H9 (cell line): ENCODE data around the gene EPN3. TPM values are rescaled to one million over a fixed set of nuclear protein-coding genes. Genes with fewer than 3 reads are reported as not detected.

Experiments used
- DNase-seq: peaks from one replicate; pipeline ENCODE4 v3.0.0-alpha.2; 2017
- H2AFZ ChIP-seq: one replicate; pipeline ENCODE4 v1.6.1; 2013; ENCODE audit warnings: mild to moderate bottlenecking, low read length, control low read depth, moderate library complexity
- H2AK5ac ChIP-seq: 2 replicates; pipeline ENCODE4 v1.6.1; 2013; ENCODE audit warnings: low read length, control low read depth, mixed read lengths; ENCODE audit not compliant: insufficient read length
- H2BK120ac ChIP-seq: one replicate; pipeline ENCODE4 v1.6.1; 2013; ENCODE audit warnings: low read depth, mild to moderate bottlenecking, low read length, control low read depth, inconsistent platforms; ENCODE audit not compliant: poor library complexity, severe bottlenecking
- H2BK12ac ChIP-seq: 2 replicates; pipeline ENCODE4 v1.6.1; 2013; ENCODE audit warnings: low read length, control low read depth, mixed read lengths, low read depth; ENCODE audit not compliant: insufficient read length
- H2BK15ac ChIP-seq: 2 replicates; pipeline ENCODE4 v1.6.1; 2013; ENCODE audit warnings: low read depth, low read length, control low read depth
- H2BK20ac ChIP-seq: one replicate; pipeline ENCODE4 v1.6.1; 2013; ENCODE audit warnings: low read depth, mild to moderate bottlenecking, low read length, control low read depth, inconsistent platforms; ENCODE audit not compliant: poor library complexity, severe bottlenecking
- H2BK5ac ChIP-seq: 2 replicates; pipeline ENCODE4 v1.6.1; 2013; ENCODE audit warnings: low read length, control low read depth, mixed read lengths; ENCODE audit not compliant: insufficient read length
- H3K14ac ChIP-seq: 2 replicates; pipeline ENCODE4 v1.6.1; 2013; ENCODE audit warnings: low read length, control low read depth; ENCODE audit not compliant: insufficient read depth
- H3K18ac ChIP-seq: 2 replicates; pipeline ENCODE4 v1.6.1; 2013; ENCODE audit warnings: low read depth, mild to moderate bottlenecking, mixed read lengths, low read length, control low read depth; ENCODE audit not compliant: insufficient read length
- H3K23ac ChIP-seq: 2 replicates; pipeline ENCODE4 v1.6.1; 2013; ENCODE audit warnings: low read length, control low read depth, mixed read lengths, low read depth; ENCODE audit not compliant: insufficient read length
- H3K23me2 ChIP-seq: 2 replicates; pipeline ENCODE4 v1.6.1; 2013; ENCODE audit warnings: low read depth, mild to moderate bottlenecking, mixed read lengths, low read length, control low read depth; ENCODE audit not compliant: insufficient read length, poor library complexity, severe bottlenecking
- H3K27ac ChIP-seq: 2 replicates; pipeline ENCODE4 v1.5.1; 2013; ENCODE audit warnings: low read length, control low read depth, mixed read lengths, low read depth; ENCODE audit not compliant: insufficient read length
- H3K27me3 ChIP-seq: 2 replicates; pipeline ENCODE4 v1.6.1; 2013; ENCODE audit warnings: low read length, control low read depth, inconsistent platforms; ENCODE audit not compliant: insufficient read depth
- H3K4ac ChIP-seq: 2 replicates; pipeline ENCODE4 v1.6.1; 2013; ENCODE audit warnings: low read depth, mild to moderate bottlenecking, control low read depth, inconsistent platforms, low read length, moderate library complexity
- H3K4me1 ChIP-seq: 2 replicates; pipeline ENCODE4 v1.6.1; 2013; ENCODE audit warnings: low read length, control low read depth, inconsistent platforms; ENCODE audit not compliant: insufficient read depth
- H3K4me2 ChIP-seq: 2 replicates; pipeline ENCODE4 v1.6.1; 2013; ENCODE audit warnings: low read length, control low read depth, mixed read lengths; ENCODE audit not compliant: insufficient read length, insufficient read depth
- H3K56ac ChIP-seq: 2 replicates; pipeline ENCODE4 v1.6.1; 2013; ENCODE audit warnings: low read depth, mild to moderate bottlenecking, mixed read lengths, low read length, control low read depth; ENCODE audit not compliant: insufficient read length
- H3K79me1 ChIP-seq: 2 replicates; pipeline ENCODE4 v1.6.1; 2013; ENCODE audit warnings: low read depth, mild to moderate bottlenecking, moderate library complexity, low read length, control low read depth, inconsistent platforms; ENCODE audit not compliant: insufficient read depth, poor library complexity, severe bottlenecking
- H3K79me2 ChIP-seq: 2 replicates; pipeline ENCODE4 v1.6.1; 2013; ENCODE audit warnings: low read length, control low read depth, inconsistent platforms; ENCODE audit not compliant: insufficient read depth
- H3K9ac ChIP-seq: 2 replicates; pipeline ENCODE4 v1.6.1; 2013; ENCODE audit warnings: low read length, control low read depth, mixed read lengths; ENCODE audit not compliant: insufficient read length; ENCODE audit errors: extremely low read depth
- H3K9me3 ChIP-seq: one replicate; pipeline ENCODE4 v1.6.1; 2013; ENCODE audit warnings: low read depth, low read length, inconsistent platforms; ENCODE audit not compliant: control insufficient read depth
- H3T11ph ChIP-seq: one replicate; pipeline ENCODE4 v1.6.1; 2013; ENCODE audit warnings: mild to moderate bottlenecking, low read length, control low read depth, inconsistent platforms
- H4K20me1 ChIP-seq: one replicate; pipeline ENCODE4 v1.6.1; 2013; ENCODE audit not compliant: control insufficient read depth, insufficient read length, insufficient read depth
- H4K5ac ChIP-seq: 2 replicates; pipeline ENCODE4 v1.6.1; 2013; ENCODE audit warnings: low read depth, mild to moderate bottlenecking, mixed read lengths, low read length, control low read depth; ENCODE audit not compliant: insufficient read length
- H4K8ac ChIP-seq: replicated peaks from 2 replicates; pipeline ENCODE4 v1.6.1; 2013; ENCODE audit warnings: low read length, control low read depth, mixed read lengths, low read depth; ENCODE audit not compliant: insufficient read length
- H4K91ac ChIP-seq: 2 replicates; pipeline ENCODE4 v1.6.1; 2013; ENCODE audit warnings: low read depth, mild to moderate bottlenecking, moderate library complexity, mixed read lengths, low read length, control low read depth; ENCODE audit not compliant: insufficient read length
- H3K27ac Mint-ChIP-seq, 3 experiments: 2 replicates in 2 of 3; 3 replicates in 1 of 3; pipeline ENCODE4 v1.8.0; 2020 to 2021; ENCODE audit warnings: mixed read lengths in 3 of 3, mild to moderate bottlenecking in 1 of 3, moderate library complexity in 1 of 3
- H3K27me3 Mint-ChIP-seq: 2 replicates; pipeline ENCODE4 v1.8.0; 2021; ENCODE audit warnings: low read depth, mild to moderate bottlenecking, moderate library complexity, mixed read lengths
- H3K36me3 Mint-ChIP-seq, 3 experiments: 2 replicates in 2 of 3; 3 replicates in 1 of 3; pipeline ENCODE4 v1.8.0; 2020 to 2021; ENCODE audit warnings: low read depth in 3 of 3, mixed read lengths in 3 of 3; ENCODE audit not compliant: insufficient read depth in 1 of 3
- H3K4me1 Mint-ChIP-seq, 2 experiments: 2 replicates each; pipeline ENCODE4 v1.8.0; 2020; ENCODE audit warnings: mixed read lengths in 2 of 2
- H3K4me3 Mint-ChIP-seq, 2 experiments: 2 replicates in 1 of 2; 3 replicates in 1 of 2; pipeline ENCODE4 v1.8.0; 2020 to 2021; ENCODE audit warnings: mild to moderate bottlenecking in 2 of 2, mixed read lengths in 2 of 2, moderate library complexity in 1 of 2
- H3K9me3 Mint-ChIP-seq, 2 experiments: 2 replicates in 1 of 2; 3 replicates in 1 of 2; pipeline ENCODE4 v1.8.0; 2020; ENCODE audit warnings: mild to moderate bottlenecking in 2 of 2, mixed read lengths in 2 of 2, moderate library complexity in 1 of 2
- CTCF ChIP-seq: fragments of 200-600 bp; sonication (generic); conservative IDR thresholded peaks from 3 replicates; pipeline ENCODE4 v1.8.0; 2021; ENCODE audit warnings: antibody characterized with exemption, mild to moderate bottlenecking
- WGBS: extraction: QIAGEN DNeasy Blood & Tissue Kit; methylation state at CpG from one replicate; pipeline ENCODE4 v1.1.7; 2013; ENCODE audit warnings: missing lambda C conversion rate, low lambda C conversion rate, mixed read lengths; ENCODE audit not compliant: insufficient read length; ENCODE audit errors: extremely low coverage; 5-methylcytosine and 5-hydroxymethylcytosine counted together
- total RNA-seq: library from RNA; stranded (reverse); gene quantifications from 2 replicates; pipeline ENCODE4 v1.2.1, GENCODE V29; 2021

EPN3 gene
- total RNA-seq, 1 experiment from 2014 or later, result 1.9 TPM

GRCh38 chr17:50529849-50530248, 2.7 kb upstream of the EPN3 start:
- no peaks in the 10 kb centered on the region; the same call in 1 of the 2 replicates for H3K27me3 ChIP-seq
- no peak overlapping the region for H2BK12ac ChIP-seq
- no peak overlapping the region for H4K8ac ChIP-seq
- H3K79me1 ChIP-seq, result no peaks in the 10 kb centered on the region
- no peak overlapping the region for H3K9ac ChIP-seq
- DNase-seq, result no peak
- no peak overlapping the region for H2BK15ac ChIP-seq
- Mint-ChIP-seq H3K4me1 (peaks cover 39 to 42% of the 10 kb centered on the region in 2 experiments), H3K4me3 (no peak overlapping the region), H3K27me3 (peaks cover 49% of the 10 kb centered on the region), H3K9me3 (no peaks in the 10 kb centered on the region; a peak in 1 of 5 replicates), H3K36me3 (no peaks in the 10 kb centered on the region), H3K27ac (no peak overlapping the region)
- no peak overlapping the region for H3K14ac ChIP-seq
- no peaks in the 10 kb centered on the region for H3K9me3 ChIP-seq
- H3K4me1 ChIP-seq, result peaks cover 3% of the 10 kb centered on the region; the same call in 1 of the 2 replicates
- H2AK5ac ChIP-seq, result no peak overlapping the region
- no peak for TF ChIP-seq CTCF
- no peak overlapping the region for H3K56ac ChIP-seq
- peaks cover 17% of the 10 kb centered on the region for H3K23me2 ChIP-seq
- no peak overlapping the region for H3K4me2 ChIP-seq
- H3T11ph ChIP-seq, result no peak overlapping the region
- H4K5ac ChIP-seq, result no peak overlapping the region
- no peak overlapping the region for H3K23ac ChIP-seq
- H4K20me1 ChIP-seq, result no peaks in the 10 kb centered on the region
- no peak overlapping the region for H3K4ac ChIP-seq
- H3K79me2 ChIP-seq, result no peaks in the 10 kb centered on the region
- H3K27ac ChIP-seq, result no peak overlapping the region
- no CpG with 5 or more reads among the region's 7 CpGs for WGBS
- no peak overlapping the region for H2AFZ ChIP-seq
- H2BK20ac ChIP-seq, result no peak overlapping the region
- no peak overlapping the region for H4K91ac ChIP-seq
- no peak overlapping the region for H3K18ac ChIP-seq
- no peak overlapping the region for H2BK5ac ChIP-seq
- no peak overlapping the region for H2BK120ac ChIP-seq
